OCI-LY3 (cell line): ENCODE results near the gene PGP.

ENCODE experiments used
- H2AFZ ChIP-seq: fragments of 200-600, 300-600 bp; shearing (Covaris generic); 2 replicates; pipeline ENCODE4 v1.6.0; 2014; ENCODE audit warnings: antibody characterized with exemption, low read depth, low read length
- H3K27ac ChIP-seq: fragments of 200-600, 300-600 bp; sonication (generic); 2 replicates; pipeline ENCODE4 v1.5.1; 2014; ENCODE audit warnings: mild to moderate bottlenecking, low read length, moderate library complexity, mixed read lengths
- H3K27me3 ChIP-seq: fragments of 200-600, 300-600 bp; sonication (generic); 2 replicates; pipeline ENCODE4 v1.6.1; 2014; ENCODE audit warnings: low read depth, low read length, mixed read lengths
- H3K36me3 ChIP-seq: fragments of 200-600, 300-600 bp; sonication (generic); replicated peaks from 2 replicates; pipeline ENCODE3; 2014; ENCODE audit warnings: low read depth, low read length, mixed read lengths
- H3K4me1 ChIP-seq: fragments of 300-600, 200-600 bp; sonication (generic); 2 replicates; pipeline ENCODE4 v1.6.1; 2014; ENCODE audit warnings: low read length, mixed read lengths
- H3K4me2 ChIP-seq: fragments of 200-600, 300-600 bp; sonication (generic); 2 replicates; pipeline ENCODE4 v1.6.1; 2014; ENCODE audit warnings: low read length, mixed read lengths
- H3K4me3 ChIP-seq: fragments of 300-600, 200-600 bp; sonication (generic); 2 replicates; pipeline ENCODE4 v1.5.1; 2014; ENCODE audit warnings: antibody characterized with exemption, mild to moderate bottlenecking, low read length, moderate library complexity
- H3K79me2 ChIP-seq: fragments of 300-600, 200-600 bp; shearing (Covaris generic); 2 replicates; pipeline ENCODE4 v1.6.1; 2014; ENCODE audit warnings: mild to moderate bottlenecking, low read length, mixed read lengths
- H3K9ac ChIP-seq: fragments of 300-600, 200-600 bp; shearing (Covaris generic); 2 replicates; pipeline ENCODE4 v1.6.0; 2014; ENCODE audit warnings: mild to moderate bottlenecking, low read length, moderate library complexity
- H3K9me3 ChIP-seq: fragments of 200-600, 300-600 bp; shearing (Covaris generic); 2 replicates; pipeline ENCODE4 v1.6.1; 2014; ENCODE audit warnings: low read length, mixed read lengths; ENCODE audit not compliant: insufficient read depth
- H4K20me1 ChIP-seq: fragments of 200-600, 300-600 bp; sonication (generic); 2 replicates; pipeline ENCODE4 v1.6.1; 2016; ENCODE audit warnings: low read length, mixed read lengths; ENCODE audit not compliant: insufficient read depth
- EZH2phosphoT487 ChIP-seq: fragments of 200-600 bp; shearing (Covaris generic); IDR thresholded peaks from 2 replicates; pipeline ENCODE4 v1.6.1; 2018; ENCODE audit warnings: antibody characterized with exemption, mixed run types, low read depth
- TF ChIP-seq, protein P1 (sequence below): fragments of 200-600, 300-600 bp; sonication (generic); IDR thresholded peaks from 2 replicates; pipeline ENCODE4 v1.5.1; 2014; ENCODE audit warnings: antibody characterized with exemption, low read length, low read depth

The PGP gene

DNA sequence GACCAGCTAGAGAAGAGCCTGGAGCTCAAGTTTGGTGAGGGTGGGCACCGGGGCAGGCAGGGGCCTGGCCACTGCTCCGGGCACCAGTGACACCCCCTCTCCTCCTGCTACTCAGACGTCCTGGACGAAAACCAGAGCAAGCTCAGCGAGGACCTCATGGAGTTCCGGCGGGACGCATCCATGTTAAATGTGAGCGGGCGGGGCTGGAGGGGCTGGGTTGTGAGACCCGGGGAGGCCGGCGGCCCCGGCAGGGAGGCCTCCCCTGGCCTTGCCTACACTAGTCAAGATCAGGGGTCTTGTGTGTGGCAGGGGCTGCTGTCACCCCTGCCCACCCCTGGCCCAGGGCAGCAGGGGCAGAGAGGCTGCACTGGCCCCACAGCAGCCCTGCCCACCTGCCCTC lies 41.3 kb downstream of the PGP start:
- no peaks in the 10 kb centered on the region for H3K79me2 ChIP-seq
- peaks cover 15% of the 10 kb centered on the region for H3K36me3 ChIP-seq
- H3K9me3 ChIP-seq = no peaks in the 10 kb centered on the region
- no peak overlapping the region for H3K4me2 ChIP-seq
- H3K27me3 ChIP-seq = no peaks in the 10 kb centered on the region
- H2AFZ ChIP-seq = no peak overlapping the region
- H3K4me3 ChIP-seq = no peak overlapping the region
- TF ChIP-seq, protein P1, sequence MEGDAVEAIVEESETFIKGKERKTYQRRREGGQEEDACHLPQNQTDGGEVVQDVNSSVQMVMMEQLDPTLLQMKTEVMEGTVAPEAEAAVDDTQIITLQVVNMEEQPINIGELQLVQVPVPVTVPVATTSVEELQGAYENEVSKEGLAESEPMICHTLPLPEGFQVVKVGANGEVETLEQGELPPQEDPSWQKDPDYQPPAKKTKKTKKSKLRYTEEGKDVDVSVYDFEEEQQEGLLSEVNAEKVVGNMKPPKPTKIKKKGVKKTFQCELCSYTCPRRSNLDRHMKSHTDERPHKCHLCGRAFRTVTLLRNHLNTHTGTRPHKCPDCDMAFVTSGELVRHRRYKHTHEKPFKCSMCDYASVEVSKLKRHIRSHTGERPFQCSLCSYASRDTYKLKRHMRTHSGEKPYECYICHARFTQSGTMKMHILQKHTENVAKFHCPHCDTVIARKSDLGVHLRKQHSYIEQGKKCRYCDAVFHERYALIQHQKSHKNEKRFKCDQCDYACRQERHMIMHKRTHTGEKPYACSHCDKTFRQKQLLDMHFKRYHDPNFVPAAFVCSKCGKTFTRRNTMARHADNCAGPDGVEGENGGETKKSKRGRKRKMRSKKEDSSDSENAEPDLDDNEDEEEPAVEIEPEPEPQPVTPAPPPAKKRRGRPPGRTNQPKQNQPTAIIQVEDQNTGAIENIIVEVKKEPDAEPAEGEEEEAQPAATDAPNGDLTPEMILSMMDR = no peak
- no peak overlapping the region for H3K27ac ChIP-seq
- H3K9ac ChIP-seq = no peak overlapping the region
- H3K4me1 ChIP-seq = no peaks in the 10 kb centered on the region
- H4K20me1 ChIP-seq = no peaks in the 10 kb centered on the region

DNA sequence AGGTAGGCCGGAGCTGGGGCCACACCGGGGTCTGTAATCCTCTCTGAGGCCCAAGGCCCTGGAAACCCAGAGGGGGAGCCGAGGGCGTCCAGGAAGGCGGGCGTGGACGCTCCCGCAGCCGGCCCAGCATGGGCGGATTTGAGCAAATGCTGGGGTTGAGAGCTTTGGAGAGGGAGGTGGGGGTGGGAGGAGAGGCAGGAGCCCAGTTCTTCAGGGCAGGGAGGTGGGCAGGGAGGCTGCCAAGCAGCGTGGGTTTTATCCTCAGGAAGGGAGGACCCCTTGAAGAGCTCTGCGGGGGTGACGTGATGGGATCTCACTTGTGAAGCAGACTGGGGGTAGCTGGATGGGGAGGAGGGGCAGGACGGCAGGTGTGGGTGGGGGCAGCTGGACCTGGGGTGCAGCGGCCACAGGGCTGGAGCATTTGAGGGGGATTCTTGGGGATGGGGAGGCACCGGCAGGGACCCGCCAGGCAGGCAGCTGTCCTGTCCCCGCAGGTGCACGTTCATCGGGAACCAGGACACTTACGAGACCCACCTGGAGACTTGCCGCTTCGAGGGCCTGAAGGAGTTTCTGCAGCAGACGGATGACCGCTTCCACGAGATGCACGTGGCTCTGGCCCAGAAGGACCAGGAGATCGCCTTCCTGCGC lies 41.8 kb downstream of the PGP start:
- Histone ChIP-seq H3K4me1 (no peaks in the 10 kb centered on the region), H3K9me3 (no peaks in the 10 kb centered on the region), H2AFZ (no peak overlapping the region), H4K20me1 (no peaks in the 10 kb centered on the region), H3K27ac (no peak overlapping the region), H3K4me3 (no peak overlapping the region), H3K36me3 (peaks cover 18% of the 10 kb centered on the region), H3K79me2 (no peaks in the 10 kb centered on the region), H3K4me2 (no peak overlapping the region), H3K9ac (no peak overlapping the region), H3K27me3 (no peaks in the 10 kb centered on the region)
- no peak for TF ChIP-seq EZH2phosphoT487
- TF ChIP-seq, protein P1 = no peak

DNA sequence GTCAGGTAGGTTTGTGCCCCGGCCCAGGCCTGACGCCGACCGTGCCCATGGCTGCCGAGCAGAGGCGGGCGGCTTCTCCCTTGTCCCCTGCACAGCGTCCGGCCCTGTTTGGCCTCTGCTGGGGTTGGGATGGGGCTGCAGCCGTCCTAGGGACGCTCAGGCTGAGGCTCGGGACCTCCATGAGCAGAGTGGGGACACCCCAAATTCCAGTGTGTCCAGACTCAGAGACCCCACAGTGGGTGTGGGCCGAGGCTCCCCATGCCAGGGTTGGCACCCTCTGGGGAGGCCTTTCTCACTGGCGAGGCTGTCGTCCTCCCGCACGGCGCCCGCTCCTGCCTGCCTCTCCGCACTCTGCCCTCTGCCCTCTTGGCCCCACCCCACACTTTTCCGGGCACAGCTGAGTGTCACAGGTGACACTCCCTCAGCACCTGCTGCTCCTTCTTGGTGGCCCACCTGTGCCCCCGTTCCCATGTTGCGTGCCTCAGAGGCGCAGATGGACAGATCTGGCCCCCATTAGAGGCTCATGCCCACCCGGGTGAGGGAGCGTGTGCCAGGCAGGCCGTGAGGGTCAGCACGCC lies 43.0 kb downstream of the PGP start:
- Histone ChIP-seq H3K36me3 (peaks cover 23% of the 10 kb centered on the region), H3K4me1 (no peaks in the 10 kb centered on the region), H3K27me3 (no peaks in the 10 kb centered on the region), H3K79me2 (no peaks in the 10 kb centered on the region), H3K4me2 (no peak overlapping the region), H3K4me3 (no peak overlapping the region), H3K9ac (no peak overlapping the region), H4K20me1 (no peaks in the 10 kb centered on the region), H2AFZ (no peak overlapping the region), H3K9me3 (no peaks in the 10 kb centered on the region), H3K27ac (no peak overlapping the region)
- no peak for TF ChIP-seq EZH2phosphoT487
- TF ChIP-seq, protein P1 = no peak

DNA sequence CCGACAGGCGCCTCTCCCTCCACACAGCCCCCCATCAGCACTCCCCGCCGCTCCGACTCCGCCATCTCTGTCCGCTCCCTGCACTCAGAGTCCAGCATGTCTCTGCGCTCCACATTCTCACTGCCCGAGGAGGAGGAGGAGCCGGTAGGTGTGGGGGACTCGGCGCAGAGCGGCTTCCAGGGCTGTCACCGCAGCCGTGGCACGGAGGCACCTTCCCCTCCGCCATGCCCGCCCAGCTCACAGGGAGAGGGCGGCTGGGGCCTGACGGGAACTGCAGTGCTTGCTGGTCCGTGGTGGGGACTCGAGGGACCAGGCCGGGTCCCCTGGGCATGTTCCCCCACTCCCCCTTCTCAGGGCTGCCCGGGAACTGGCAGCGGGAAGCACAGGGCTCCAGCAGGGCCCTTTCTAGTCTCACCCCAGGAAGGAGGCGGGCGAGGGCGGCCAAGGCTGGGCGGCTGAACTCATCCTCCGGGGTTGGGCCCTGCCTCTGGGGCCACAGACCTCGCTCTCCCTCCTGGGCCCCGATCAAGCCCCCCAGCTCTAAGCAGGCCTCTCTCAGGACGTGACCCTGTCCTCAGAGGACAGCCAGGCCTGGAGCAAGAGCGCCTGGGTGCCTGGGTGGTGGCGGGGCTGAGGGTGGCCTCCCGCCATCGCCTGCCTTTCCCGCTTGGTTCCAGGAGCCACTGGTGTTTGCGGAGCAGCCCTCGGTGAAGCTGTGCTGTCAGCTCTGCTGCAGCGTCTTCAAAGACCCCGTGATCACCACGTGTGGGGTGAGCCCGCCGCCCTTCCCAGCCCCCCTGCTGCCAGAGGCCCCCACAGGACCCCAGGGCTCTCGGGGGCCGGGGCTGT lies 43.8 kb downstream of the PGP start:
- no peak overlapping the region for H3K9ac ChIP-seq
- no peaks in the 10 kb centered on the region for H3K79me2 ChIP-seq
- no peak overlapping the region for H3K27ac ChIP-seq
- H3K4me3 ChIP-seq = no peak overlapping the region
- no peak overlapping the region for H3K4me2 ChIP-seq
- TF ChIP-seq, protein P1 = no peak
- no peak for TF ChIP-seq EZH2phosphoT487
- H2AFZ ChIP-seq = no peak overlapping the region
- peaks cover 26% of the 10 kb centered on the region for H3K36me3 ChIP-seq
- no peaks in the 10 kb centered on the region for H3K9me3 ChIP-seq
- no peaks in the 10 kb centered on the region for H3K27me3 ChIP-seq
- no peaks in the 10 kb centered on the region for H3K4me1 ChIP-seq
- no peaks in the 10 kb centered on the region for H4K20me1 ChIP-seq
